AG04449 (cell line): ENCODE results near the gene NADK2.

Experiments used
- CTCF ChIA-PET: fragments of 350-600 bp; formaldehyde crosslinking; extraction: SDS; loops from one replicate; lab custom pipeline; 2021; ENCODE audit warnings: antibody characterized with exemption; lab: Yijun Ruan, JAX
- POLR2A ChIA-PET: fragments of 400-600, 350-600 bp; formaldehyde crosslinking; extraction: SDS; loops from one replicate; lab custom pipeline; 2020; ENCODE audit warnings: antibody characterized with exemption, inconsistent platforms; lab: Yijun Ruan, JAX
- DNase-seq: peaks from one replicate; pipeline ENCODE4 v3.0.0-alpha.2; 2010; ENCODE audit warnings: low read depth, low spot score
- H3K4me3 ChIP-seq: 2 replicates; pipeline ENCODE4 v1.5.1; 2011; ENCODE audit warnings: low read depth, mild to moderate bottlenecking, control low read depth, low read length
- CTCF ChIP-seq: IDR thresholded peaks from one replicate; pipeline ENCODE4 v1.5.1; 2011; ENCODE audit warnings: mild to moderate bottlenecking, moderate library complexity, low read length, control low read depth, inconsistent platforms; ENCODE audit not compliant: insufficient read depth; ENCODE audit errors: missing control alignments

The NADK2 gene

GRCh38 chr5:36270175-36270574, 28.4 kb upstream of the NADK2 start:
- no peak for TF ChIP-seq CTCF
- ChIA-PET CTCF (interaction anchor here (0.7 to 1.4 kb wide), 4 partner anchors 29 to 127 kb away, joined by 3 to 5 read pairs (median 3); partner anchors contain the start of gene RANBP3L), POLR2A (no interaction called here)
- no peak for DNase-seq
- H3K4me3 ChIP-seq = no peak overlapping the region

GRCh38 chr5:36269478-36269877, 27.8 kb upstream of the NADK2 start:
- POLR2A ChIA-PET = no interaction called here
- CTCF ChIA-PET = interaction anchor here (0.9 to 6.8 kb wide), 4 partner anchors 11 to 427 kb away, joined by 3 to 172 read pairs (median 4); no protein-coding TSS in a partner anchor

GRCh38 chr5:36267905-36268304, 26.2 kb upstream of the NADK2 start:
- ChIA-PET CTCF (interaction anchor here (0.6 to 6.8 kb wide), 3 partner anchors 7 to 133 kb away, joined by 3 to 172 read pairs (median 3); no protein-coding TSS in a partner anchor), POLR2A (no interaction called here)
- DNase-seq = no peak
- H3K4me3 ChIP-seq = no peak overlapping the region
- no peak for TF ChIP-seq CTCF

More at GRCh38 chr5:36269478-36269877, 27.8 kb upstream of the NADK2 start:
- no peak overlapping the region for H3K4me3 ChIP-seq
- DNase-seq = no peak
- no peak for TF ChIP-seq CTCF

GRCh38 chr5:36264202-36264760, 22.6 kb upstream of the NADK2 start:
- ChIA-PET CTCF (interaction anchor here (1.1 to 6.8 kb wide), 23 partner anchors 8 to 432 kb away, joined by 3 to 172 read pairs (median 15); partner anchors contain the start of genes NADK2 and RANBP3L), POLR2A (no interaction called here)
- DNase-seq = no peak
- no peak overlapping the region for H3K4me3 ChIP-seq
- TF ChIP-seq CTCF = no peak

- ChIA-PET POLR2A (no interaction called here), CTCF (interaction anchor here (1.8 to 2.0 kb wide), 2 partner anchors 12 to 183 kb away, joined by 4 to 6 read pairs; no protein-coding TSS in a partner anchor)
- DNase-seq = no peak
- no peak overlapping the region for H3K4me3 ChIP-seq
- TF ChIP-seq CTCF = no peak
Observed at GRCh38 chr5:36261186-36261585, 19.5 kb upstream of the NADK2 start.

- POLR2A ChIA-PET = no interaction called here
Observed at GRCh38 chr5:36253575-36253974, 11.8 kb upstream of the NADK2 start.

More at GRCh38 chr5:36253575-36253974, 11.8 kb upstream of the NADK2 start:
- CTCF ChIA-PET = interaction anchor here (0.6 to 4.2 kb wide), 5 partner anchors 9 to 439 kb away, joined by 3 to 30 read pairs (median 4); partner anchors contain the start of gene NADK2
- DNase-seq = no peak
- no peak for TF ChIP-seq CTCF
- H3K4me3 ChIP-seq = no peak overlapping the region
